Natural killer cell treated with Interleukin-12 subunit alpha and Interleukin-12 subunit beta and Interleukin-15 and Interleukin-18, amount 100 ng/mL, for 72 hours (primary cell): ENCODE measurements around the gene ZNF341. TPM values are rescaled to one million over a fixed set of nuclear protein-coding genes. Genes with fewer than 3 reads are reported as not detected.

Source experiments
- ATAC-seq, 2 donors: fragments of 150-1000 bp; cut with Tn5 transposase in 1 of 2; sonication (Bioruptor Pico), chemical (Tn5 transposase) in 1 of 2; 2 replicates each; pipeline ENCODE4 v1.10.0; 2021
- DNase-seq: peaks from one replicate; pipeline ENCODE4 v3.0.0; 2022; ENCODE audit warnings: low spot score
- H3K27ac Mint-ChIP-seq, 2 donors: 1 replicate in 1 of 2; 2 replicates in 1 of 2; pipeline ENCODE4 v1.8.0; 2022; ENCODE audit warnings: mixed read lengths in 2 of 2, mild to moderate bottlenecking in 1 of 2, moderate library complexity in 1 of 2
- H3K27me3 Mint-ChIP-seq, 2 donors: 1 replicate in 1 of 2; 2 replicates in 1 of 2; pipeline ENCODE4 v1.8.0; 2022; ENCODE audit warnings: mixed read lengths in 2 of 2
- H3K36me3 Mint-ChIP-seq: one replicate; pipeline ENCODE4 v1.8.0; 2022; ENCODE audit warnings: mixed read lengths
- H3K4me1 Mint-ChIP-seq, 2 donors: 1 replicate in 1 of 2; 2 replicates in 1 of 2; pipeline ENCODE4 v1.8.0; 2022; ENCODE audit warnings: low read depth in 2 of 2, mixed read lengths in 2 of 2, mild to moderate bottlenecking in 1 of 2
- H3K4me3 Mint-ChIP-seq: one replicate; pipeline ENCODE4 v1.8.0; 2022; ENCODE audit warnings: mixed read lengths
- H3K9me3 Mint-ChIP-seq: 2 replicates; pipeline ENCODE4 v1.8.0; 2022; ENCODE audit warnings: mixed read lengths
- total RNA-seq, 2 donors: library from RNA; stranded (reverse); gene quantifications; one replicate each; pipeline ENCODE4 v1.2.3, GENCODE V29; 2022

Gene ZNF341
- 1 to 10 TPM; 4.6 to 8.9 TPM for total RNA-seq

DNA sequence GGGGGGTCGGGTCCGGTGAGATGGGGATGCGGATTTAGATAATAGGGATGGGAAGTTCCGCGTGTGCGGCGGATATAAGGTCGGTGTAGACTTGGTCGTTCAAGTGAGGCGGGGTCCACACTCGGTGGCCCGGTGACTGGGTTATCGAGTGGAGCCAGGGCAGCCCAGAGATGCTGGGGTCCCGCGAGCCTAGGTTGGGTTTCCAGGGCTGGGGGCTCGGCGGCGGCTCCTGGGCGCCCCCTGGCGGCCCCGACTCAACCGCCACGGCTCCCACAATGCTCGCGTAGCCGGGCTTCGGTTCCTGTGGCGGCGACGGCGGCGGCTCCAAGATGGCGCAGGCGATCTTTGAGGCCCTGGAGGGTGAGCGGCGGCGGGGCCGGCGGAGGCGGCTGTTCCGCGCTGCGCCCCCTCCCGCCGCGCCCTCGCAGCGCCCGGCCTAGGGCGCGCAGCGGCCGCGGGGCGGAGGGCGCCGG, at the start of gene ZNF341:
ZNF341 (plus strand) TSS at position 304 of the 473 bp plus-strand sequence; CDS start at position 330, 26 bp downstream.
- DNase-seq (peak; percentile 93), ATAC-seq (peak; percentile 88 to 95)
- H3K27ac Mint-ChIP-seq: peak within 1 kb of the TSS; percentile 84 to 94
- no peaks in the 10 kb centered on the region for H3K27me3 Mint-ChIP-seq
- peaks cover 7% of the 10 kb centered on the region for H3K36me3 Mint-ChIP-seq
- peak within 1 kb of the TSS; percentile 90 for H3K4me3 Mint-ChIP-seq
- peaks cover 20 to 27% of the 10 kb centered on the region in 2 donors for H3K4me1 Mint-ChIP-seq
- no peaks in the 10 kb centered on the region for H3K9me3 Mint-ChIP-seq

GRCh38 chr20:33684533-33685327, 47.1 kb upstream of the ZNF341 start:
- H3K4me3 Mint-ChIP-seq: peak overlapping the region; percentile 88
- no peaks in the 10 kb centered on the region for H3K36me3 Mint-ChIP-seq
- peaks cover 44 to 56% of the 10 kb centered on the region in 2 donors for H3K4me1 Mint-ChIP-seq

GRCh38 chr20:33685328-33686099, 46.3 kb upstream of the ZNF341 start:
- Mint-ChIP-seq H3K4me1 (peaks cover 48 to 59% of the 10 kb centered on the region in 2 donors), H3K4me3 (peak overlapping the region; percentile 88), H3K27ac (peak overlapping the region; percentile 74 to 84), H3K9me3 (no peaks in the 10 kb centered on the region), H3K36me3 (no peaks in the 10 kb centered on the region), H3K27me3 (no peaks in the 10 kb centered on the region)
- ATAC-seq (peak; percentile 56 to 71), DNase-seq (no peak)

More at GRCh38 chr20:33684533-33685327, 47.1 kb upstream of the ZNF341 start:
- Mint-ChIP-seq H3K27me3 (no peaks in the 10 kb centered on the region), H3K9me3 (no peaks in the 10 kb centered on the region), H3K27ac (peak overlapping the region; percentile 74 to 84)
- DNase-seq (no peak), ATAC-seq (no peak)

DNA sequence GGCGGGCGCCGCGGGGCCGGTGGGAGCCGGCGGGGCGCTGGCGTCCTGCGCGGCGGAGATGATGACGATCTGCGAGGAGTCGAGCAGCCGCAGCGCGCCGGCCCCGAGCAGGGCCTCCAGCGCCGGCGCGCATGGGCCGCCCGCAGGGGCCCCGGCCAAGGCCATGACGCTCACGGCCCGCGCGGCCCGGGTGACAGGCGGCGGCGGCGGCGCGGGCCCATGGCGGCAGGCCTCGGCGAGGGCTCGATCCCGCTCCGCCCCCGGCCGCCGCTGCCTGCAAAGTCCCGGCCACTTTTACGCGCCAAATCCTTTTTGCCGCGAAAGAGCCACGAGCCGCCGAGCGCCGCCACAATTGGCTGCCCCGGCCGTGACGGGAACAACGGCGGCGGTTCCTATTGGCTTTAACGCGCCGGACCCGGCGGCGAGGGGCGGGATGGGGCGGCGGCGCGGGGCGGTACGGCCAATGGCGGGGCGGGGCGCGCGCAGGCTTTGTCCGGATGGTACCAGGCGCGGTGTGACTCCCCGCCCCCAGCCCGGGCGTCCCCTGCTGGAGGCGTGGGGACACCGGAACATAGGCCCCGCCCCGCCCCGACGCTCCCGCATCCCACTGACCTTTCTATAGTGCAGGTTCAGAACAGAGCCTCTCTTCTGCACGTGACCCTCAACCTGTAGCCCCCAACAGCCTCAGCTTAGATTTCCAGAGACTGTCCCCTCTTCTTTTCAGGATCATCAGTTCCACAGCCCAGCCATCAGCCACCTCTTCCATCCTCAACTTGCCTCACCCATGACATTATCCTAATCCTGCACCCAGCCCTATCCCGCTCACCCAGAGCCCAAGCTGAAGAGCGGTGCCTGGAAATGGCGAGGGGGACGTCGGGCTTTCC, 45.5 kb upstream of the ZNF341 start, which contains the start of gene E2F1:
E2F1 (minus strand) TSS at position 286 of the 884 bp plus-strand sequence; CDS start at position 165, 121 bp downstream.
- Mint-ChIP-seq H3K4me3 (peak within 1 kb of the TSS; percentile 88), H3K9me3 (no peaks in the 10 kb centered on the region), H3K27ac (peak within 1 kb of the TSS; percentile 78 to 84), H3K36me3 (no peaks in the 10 kb centered on the region), H3K4me1 (peaks cover 44 to 53% of the 10 kb centered on the region in 2 donors), H3K27me3 (no peaks in the 10 kb centered on the region)
- DNase-seq (peak; percentile 97), ATAC-seq (peak; percentile 94 to 98)

- Mint-ChIP-seq H3K36me3 (no peaks in the 10 kb centered on the region), H3K27ac (peak overlapping the region; percentile 32 to 78), H3K4me3 (peak overlapping the region; percentile 74), H3K4me1 (peaks cover 42 to 47% of the 10 kb centered on the region in 2 donors), H3K27me3 (no peaks in the 10 kb centered on the region), H3K9me3 (no peaks in the 10 kb centered on the region)
- ATAC-seq (no peak), DNase-seq (no peak)
Observed at GRCh38 chr20:33686984-33687366, 44.8 kb upstream of the ZNF341 start.

GRCh38 chr20:33687370-33687915, 44.4 kb upstream of the ZNF341 start:
- peaks cover 37 to 44% of the 10 kb centered on the region in 2 donors for H3K4me1 Mint-ChIP-seq
- DNase-seq (no peak), ATAC-seq (no peak)
- H3K9me3 Mint-ChIP-seq: no peaks in the 10 kb centered on the region
- no peaks in the 10 kb centered on the region for H3K36me3 Mint-ChIP-seq
- H3K4me3 Mint-ChIP-seq: no peak overlapping the region
- no peaks in the 10 kb centered on the region for H3K27me3 Mint-ChIP-seq
- peak overlapping the region in 1 of 2 donors; percentile 56 for H3K27ac Mint-ChIP-seq

DNA sequence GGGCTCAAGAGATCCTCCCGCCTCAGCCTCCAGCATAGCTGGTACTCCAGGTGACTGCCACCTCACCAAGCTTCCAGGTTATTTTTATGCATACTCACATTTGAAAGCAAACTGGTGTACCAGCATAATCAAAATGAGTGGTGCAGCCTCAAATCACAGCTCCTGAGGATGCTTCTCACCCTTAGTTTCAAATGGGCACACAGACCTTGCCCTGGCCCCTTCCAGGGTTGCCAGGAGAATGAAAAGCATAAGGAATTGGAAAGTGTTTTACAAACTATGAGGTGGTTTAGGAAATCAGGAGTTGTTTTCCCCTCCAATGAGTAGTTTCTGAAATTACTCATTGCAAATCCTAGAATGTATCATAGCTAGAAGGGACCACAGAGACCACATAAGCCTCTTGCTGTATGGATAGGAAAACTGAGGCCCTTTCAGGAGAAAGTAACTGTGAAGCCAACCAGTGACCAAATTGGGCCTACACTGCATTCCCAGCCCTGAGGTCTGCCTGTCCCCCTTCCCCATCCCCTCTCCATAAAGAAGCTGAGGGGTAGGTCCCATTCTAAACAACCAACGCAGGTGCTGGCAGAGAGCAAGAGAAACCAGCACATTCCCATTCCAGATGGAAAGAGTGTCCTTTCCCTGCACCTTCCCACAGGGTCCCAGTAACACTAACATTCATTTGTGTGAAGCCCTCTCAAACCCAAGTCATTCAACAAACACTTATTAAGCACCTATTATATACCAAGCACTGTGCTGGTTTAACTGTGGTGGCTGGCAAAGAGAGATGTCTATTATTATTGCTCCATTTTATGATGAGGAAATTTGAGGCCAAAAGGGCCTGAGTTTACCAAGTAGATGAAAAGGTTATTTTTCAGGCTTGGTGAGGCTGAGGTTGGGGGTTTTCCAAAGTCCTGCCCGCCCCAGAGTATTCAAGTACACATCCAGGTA, 43.5 kb upstream of the ZNF341 start:
- ATAC-seq (no peak), DNase-seq (no peak)
- Mint-ChIP-seq H3K27me3 (no peaks in the 10 kb centered on the region), H3K4me3 (peak overlapping the region; percentile 27), H3K36me3 (no peaks in the 10 kb centered on the region), H3K4me1 (peaks cover 36 to 44% of the 10 kb centered on the region in 2 donors), H3K9me3 (no peaks in the 10 kb centered on the region), H3K27ac (peak overlapping the region; percentile 56 to 72)

DNA sequence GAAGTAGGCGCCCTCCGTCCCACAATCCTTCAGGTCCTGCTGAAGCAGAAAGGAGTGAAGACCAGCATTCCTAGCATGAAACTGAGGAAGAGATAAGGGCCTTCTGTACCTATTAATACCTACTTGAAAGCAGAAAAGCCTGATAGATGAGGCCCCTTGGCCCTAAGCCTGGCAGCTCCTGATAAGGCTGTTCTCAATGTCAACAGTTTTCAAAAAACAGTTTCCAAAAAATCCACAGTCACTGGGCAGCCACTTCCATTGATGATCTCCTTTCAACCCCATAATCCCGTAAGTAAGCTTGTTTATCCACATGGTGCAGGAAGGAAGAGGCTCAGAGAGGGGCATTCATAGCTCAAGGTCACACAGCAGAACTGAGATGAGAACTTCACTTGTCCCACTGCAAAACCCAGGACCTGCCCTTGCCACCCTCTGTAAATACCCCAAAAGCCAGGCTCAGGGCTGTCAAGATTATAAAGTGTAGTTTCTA, 42.8 kb upstream of the ZNF341 start:
- H3K4me3 Mint-ChIP-seq: peak overlapping the region; percentile 36
- H3K4me1 Mint-ChIP-seq: peaks cover 36 to 44% of the 10 kb centered on the region in 2 donors
- ATAC-seq (no peak), DNase-seq (no peak)
- H3K36me3 Mint-ChIP-seq: no peaks in the 10 kb centered on the region
- no peaks in the 10 kb centered on the region for H3K27me3 Mint-ChIP-seq
- H3K27ac Mint-ChIP-seq: peak overlapping the region in 1 of 2 donors; percentile 72
- no peaks in the 10 kb centered on the region for H3K9me3 Mint-ChIP-seq

- Mint-ChIP-seq H3K27me3 (no peaks in the 10 kb centered on the region), H3K9me3 (no peaks in the 10 kb centered on the region), H3K36me3 (no peaks in the 10 kb centered on the region), H3K4me3 (peak overlapping the region; percentile 73), H3K27ac (peak overlapping the region; percentile 72 to 76), H3K4me1 (peaks cover 36 to 42% of the 10 kb centered on the region in 2 donors)
- ATAC-seq (no peak), DNase-seq (no peak)
Observed at GRCh38 chr20:33689493-33689892, 42.3 kb upstream of the ZNF341 start.

GRCh38 chr20:33689973-33690372, 41.8 kb upstream of the ZNF341 start:
- peaks cover 32 to 37% of the 10 kb centered on the region in 2 donors for H3K4me1 Mint-ChIP-seq
- no peaks in the 10 kb centered on the region for H3K9me3 Mint-ChIP-seq
- peak overlapping the region; percentile 72 to 76 for H3K27ac Mint-ChIP-seq
- ATAC-seq (peak in 1 of 2 donors; percentile 28), DNase-seq (no peak)
- H3K36me3 Mint-ChIP-seq: no peaks in the 10 kb centered on the region
- H3K4me3 Mint-ChIP-seq: peak overlapping the region; percentile 73
- H3K27me3 Mint-ChIP-seq: no peaks in the 10 kb centered on the region

- DNase-seq (no peak), ATAC-seq (no peak)
- no peaks in the 10 kb centered on the region for H3K9me3 Mint-ChIP-seq
- no peak overlapping the region for H3K27ac Mint-ChIP-seq
- no peaks in the 10 kb centered on the region for H3K27me3 Mint-ChIP-seq
- peaks cover 18 to 19% of the 10 kb centered on the region in 2 donors for H3K4me1 Mint-ChIP-seq
- H3K4me3 Mint-ChIP-seq: no peak overlapping the region
- no peaks in the 10 kb centered on the region for H3K36me3 Mint-ChIP-seq
Observed at GRCh38 chr20:33693289-33693688, 38.5 kb upstream of the ZNF341 start.
